NCI-H2196 (cell line): ENCODE measurements around the gene TAF4B.
"Not testable (repeated sequence)": the region's sequence is repeated elsewhere in the genome, so short reads cannot be mapped to it uniquely, and the experiment has no call there.

Source experiments
- DNase-seq: peaks from one replicate; lab custom pipeline; 2025; ENCODE audit not compliant: unreplicated experiment; lab: John Stamatoyannopoulos, UW

TAF4B gene

GRCh38 chr18:26226229-26227050, at the start of gene TAF4B:
Gene TAF4B, plus strand, starts transcription at chr18:26226445. Its CDS starts 489 bp downstream, at chr18:26226934.
- peak; percentile 86 for DNase-seq

- DNase-seq: no peak
Measured at GRCh38 chr18:26181343-26181826, 44.9 kb upstream of the TAF4B start.

GRCh38 chr18:26183395-26184112, 42.7 kb upstream of the TAF4B start:
- no peak for DNase-seq

DNA sequence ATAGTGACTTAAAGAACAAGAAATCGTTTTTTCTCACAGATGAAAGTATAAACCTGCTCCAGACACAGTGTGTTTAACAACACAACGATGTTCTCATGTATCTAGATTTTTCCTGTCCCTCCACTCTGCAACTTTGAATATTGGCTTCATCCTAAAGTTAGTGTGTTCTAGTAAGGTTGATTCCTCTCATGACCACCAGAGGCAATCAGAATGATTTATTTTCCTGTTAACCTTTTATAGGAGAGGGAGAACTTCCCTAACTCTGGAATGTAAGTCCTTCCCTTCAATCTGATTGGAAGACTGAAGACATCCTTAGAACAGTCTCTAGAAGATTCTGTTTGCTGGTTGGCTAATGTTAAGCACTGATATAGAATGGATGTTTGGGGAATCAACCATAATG, 41.0 kb upstream of the TAF4B start:
- DNase-seq: no peak

DNA sequence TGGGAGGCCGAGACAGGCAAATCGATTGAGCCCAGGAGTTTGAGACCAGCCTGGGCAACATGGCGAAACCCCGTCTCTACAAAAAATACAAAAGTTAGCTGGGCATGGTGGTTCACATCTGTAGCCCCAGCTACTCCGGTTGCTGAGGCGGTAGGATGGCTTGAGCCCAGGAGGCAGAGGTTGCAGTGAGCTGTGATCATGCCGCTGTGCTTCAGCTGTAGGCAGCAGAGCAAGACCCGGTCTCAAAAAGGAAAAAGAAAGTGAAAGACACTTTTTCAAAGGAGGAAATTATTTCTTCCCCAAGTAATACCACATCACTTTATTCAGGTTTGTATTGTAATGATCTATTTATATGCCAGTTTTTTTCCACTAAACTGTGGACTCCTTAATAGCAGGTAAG, 35.7 kb upstream of the TAF4B start:
- DNase-seq: no peak

DNA sequence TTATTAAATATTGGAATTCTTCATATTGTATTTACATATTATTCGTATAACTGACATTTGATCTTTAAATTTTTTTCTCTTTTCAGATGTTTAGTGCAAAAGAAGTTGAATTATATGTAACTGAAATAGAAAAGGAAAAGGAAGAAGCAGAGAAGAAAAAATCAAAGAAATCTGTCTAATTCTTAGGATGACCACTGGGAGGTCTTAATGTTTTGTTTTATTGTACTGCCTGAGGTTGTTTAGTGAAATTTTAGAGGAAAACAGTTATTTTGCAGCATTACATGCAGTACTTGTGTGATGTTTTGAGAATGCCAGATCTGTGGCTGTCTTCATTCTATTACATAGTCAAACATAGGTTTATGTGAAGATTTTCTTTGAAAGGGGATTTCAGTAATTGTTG, 34.0 kb upstream of the TAF4B start:
- DNase-seq: no peak

DNA sequence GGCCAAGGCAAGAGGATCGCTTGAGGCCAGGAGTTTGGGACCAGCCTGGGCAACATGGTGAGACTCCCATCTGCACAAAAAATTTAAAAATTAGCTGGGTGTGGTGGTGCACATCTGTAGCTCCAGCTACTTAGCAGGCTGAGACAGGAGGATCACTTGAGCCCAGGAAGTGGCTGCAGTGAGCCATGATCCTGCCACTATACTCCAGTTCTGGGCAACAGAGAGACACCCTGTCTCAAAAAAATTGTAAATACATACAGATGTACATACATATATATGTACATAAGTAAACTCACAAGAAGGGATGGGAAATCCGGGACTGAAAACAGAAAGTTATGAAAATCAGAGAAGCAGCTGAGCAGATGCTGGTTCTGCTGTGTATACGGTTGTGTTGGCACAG, 29.6 kb upstream of the TAF4B start:
- DNase-seq: no peak

DNA sequence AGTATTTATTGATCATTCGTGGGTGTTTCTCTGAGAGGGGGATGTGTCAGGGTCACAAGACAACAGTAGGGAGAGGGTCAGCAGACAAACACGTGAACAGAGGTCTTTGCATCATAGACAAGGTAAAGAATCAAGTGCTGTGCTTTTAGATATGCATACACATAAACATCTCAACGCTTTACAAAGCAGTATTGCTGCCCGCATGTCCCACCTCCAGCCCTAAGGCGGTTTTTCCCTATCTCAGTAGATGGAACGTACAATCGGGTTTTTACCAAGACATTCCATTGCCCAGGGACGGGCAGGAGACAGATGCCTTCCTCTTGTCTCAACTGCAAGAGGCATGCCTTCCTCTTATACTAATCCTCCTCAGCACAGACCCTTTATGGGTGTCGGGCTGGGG, 24.2 kb upstream of the TAF4B start:
- not testable (repeated sequence) for DNase-seq

GRCh38 chr18:26205318-26205717, 20.9 kb upstream of the TAF4B start:
- no peak for DNase-seq

GRCh38 chr18:26206488-26206887, 19.8 kb upstream of the TAF4B start:
- no peak for DNase-seq

DNA sequence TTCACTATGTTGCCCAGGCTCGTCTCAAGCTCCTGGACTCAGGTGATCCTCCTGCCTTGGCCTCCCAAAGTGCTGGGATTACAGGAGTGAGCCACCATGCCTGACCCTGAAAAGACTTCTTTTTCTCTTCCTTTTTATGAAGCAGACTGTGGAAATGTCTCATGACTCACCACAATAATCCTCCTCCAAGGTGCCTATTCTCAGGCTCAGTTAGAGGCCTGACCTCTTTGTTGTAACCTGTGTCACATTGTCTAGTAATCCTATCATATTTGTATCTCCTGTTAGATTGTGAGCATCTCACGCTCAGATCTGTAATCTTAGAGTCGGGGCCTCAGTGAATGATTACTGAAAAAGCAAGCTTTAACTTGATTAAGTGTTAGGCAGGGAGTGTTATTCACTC, 18.3 kb upstream of the TAF4B start:
- no peak for DNase-seq

DNA sequence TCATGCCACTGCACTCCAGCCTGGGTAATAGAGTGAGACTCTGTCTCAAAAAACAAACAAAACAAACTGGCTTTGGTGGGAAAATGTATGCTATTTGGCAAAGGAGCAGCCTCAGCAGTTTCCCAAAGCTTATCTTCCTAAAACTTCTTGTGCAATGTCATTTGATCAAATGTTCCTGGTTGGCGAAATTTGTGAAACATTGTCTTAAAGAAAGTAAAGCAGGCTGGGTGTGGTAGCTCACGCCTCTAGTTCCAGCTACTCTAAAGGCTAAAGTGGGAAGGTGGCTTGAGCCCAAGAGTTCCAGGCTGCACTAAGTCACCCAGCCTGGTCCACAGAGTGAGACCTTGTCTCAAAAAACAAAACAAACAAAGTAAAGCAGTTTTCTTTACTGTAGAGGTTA, 17.3 kb upstream of the TAF4B start:
- DNase-seq: no peak

GRCh38 chr18:26210147-26210546, 16.1 kb upstream of the TAF4B start:
- DNase-seq: no peak

- no peak for DNase-seq
Measured at GRCh38 chr18:26215247-26215970, 10.8 kb upstream of the TAF4B start.

- no peak for DNase-seq
Measured at GRCh38 chr18:26225022-26225693, 1.1 kb upstream of the TAF4B start.

GRCh38 chr18:26225915-26226228, 373 bp upstream of the TAF4B start:
- no peak for DNase-seq

GRCh38 chr18:26227051-26227670, 916 bp downstream of the TAF4B start:
- no peak for DNase-seq

GRCh38 chr18:26228562-26229260, 2.5 kb downstream of the TAF4B start:
- DNase-seq: no peak

DNA sequence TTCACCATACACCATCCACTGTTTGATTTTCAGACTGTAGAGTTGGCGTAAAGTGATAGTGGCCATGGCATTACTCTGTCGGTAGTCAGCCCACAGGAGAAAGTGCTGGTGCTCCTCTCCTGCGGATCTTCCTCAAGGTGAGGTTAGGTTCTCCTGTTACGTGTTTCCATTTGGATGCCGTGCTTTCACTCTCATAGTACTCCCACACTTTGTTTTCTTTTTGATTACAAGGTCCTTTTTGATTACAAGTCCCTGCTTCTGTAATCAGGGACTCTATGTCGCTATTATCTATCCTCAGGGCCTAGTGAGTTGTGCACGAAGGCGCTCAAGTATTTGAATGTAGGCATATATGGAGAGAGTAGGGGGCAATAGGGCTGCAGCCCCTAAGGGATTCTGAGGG, 4.3 kb downstream of the TAF4B start:
- no peak for DNase-seq

- DNase-seq: no peak
Measured at GRCh38 chr18:26233208-26233607, 7.0 kb downstream of the TAF4B start.
